Caco-2 (cell line): ENCODE measurements around the gene KRT79. TPM values are rescaled to one million over a fixed set of nuclear protein-coding genes. Genes with fewer than 3 reads are reported as not detected.

Experiments used
- BruUV-seq: library from RNA; stranded (reverse); fragments of 400-500 nt; replicated peaks from 2 replicates; lab custom pipeline; 2021; lab: Mats Ljungman, UMichigan
- CTCF ChIA-PET: fragments of 300-600 bp; sonication (Branson Sonifier 250); formaldehyde crosslinking; loops from one replicate; lab custom pipeline; 2022; ENCODE audit warnings: antibody characterized with exemption; lab: Charles Lee
- POLR2A ChIA-PET: fragments of 300-600 bp; sonication (Branson Sonifier 250); formaldehyde crosslinking; loops from one replicate; lab custom pipeline; 2022; ENCODE audit warnings: antibody characterized with exemption; lab: Charles Lee
- DNase-seq, 2 experiments: peaks; one replicate each; pipeline versions ENCODE4 v3.0.0 to v3.0.0-alpha.2; 2020 to 2022
- H3K27me3 ChIP-seq: replicated peaks from 2 replicates; pipeline ENCODE4 v1.6.0; 2011; ENCODE audit warnings: low read length; ENCODE audit not compliant: control insufficient read depth, insufficient read depth
- H3K36me3 ChIP-seq: 2 replicates; pipeline ENCODE4 v1.5.1; 2011; ENCODE audit warnings: low read length; ENCODE audit not compliant: control insufficient read depth, insufficient read depth
- H3K4me1 ChIP-seq: fragments of 250-450 bp; sonication (Bioruptor Pico); 2 replicates; pipeline ENCODE4 v1.5.1; 2020; ENCODE audit warnings: mild to moderate bottlenecking
- H3K4me3 ChIP-seq: 2 replicates; pipeline ENCODE4 v1.5.1; 2011; ENCODE audit warnings: low read depth, mild to moderate bottlenecking, control low read depth, low read length
- H3K9me3 ChIP-seq: fragments of 250-450 bp; sonication (Bioruptor Pico); 2 replicates; pipeline ENCODE4 v1.5.1; 2020; ENCODE audit warnings: mild to moderate bottlenecking, moderate library complexity
- H3K27ac Mint-ChIP-seq: one replicate; pipeline ENCODE4 v1.8.0; 2022; ENCODE audit warnings: mixed read lengths; ENCODE audit not compliant: unreplicated experiment
- H3K27me3 Mint-ChIP-seq: one replicate; pipeline ENCODE4 v1.8.0; 2022; ENCODE audit warnings: mixed read lengths; ENCODE audit not compliant: insufficient read depth, unreplicated experiment
- H3K36me3 Mint-ChIP-seq: one replicate; pipeline ENCODE4 v1.8.0; 2022; ENCODE audit warnings: mild to moderate bottlenecking, mixed read lengths; ENCODE audit not compliant: insufficient read depth, unreplicated experiment
- H3K4me1 Mint-ChIP-seq: one replicate; pipeline ENCODE4 v1.8.0; 2022; ENCODE audit warnings: low read depth, mixed read lengths; ENCODE audit not compliant: unreplicated experiment
- H3K4me3 Mint-ChIP-seq: one replicate; pipeline ENCODE4 v1.8.0; 2022; ENCODE audit warnings: mild to moderate bottlenecking, moderate library complexity, mixed read lengths; ENCODE audit not compliant: unreplicated experiment
- H3K9me3 Mint-ChIP-seq: one replicate; pipeline ENCODE4 v1.8.0; 2022; ENCODE audit warnings: mixed read lengths; ENCODE audit not compliant: unreplicated experiment
- intact Hi-C: fragments of 100-400 bp; cut with micrococcal nuclease; formaldehyde crosslinking; loops from one replicate; pipeline ENCODE4 v1.10.0; 2022; ENCODE audit not compliant: unreplicated experiment
- total RNA-seq: library from RNA; stranded (reverse); gene quantifications from 2 replicates; pipeline ENCODE4 v1.2.3, GENCODE V29; 2022
- TF ChIP-seq, protein P1 (sequence below), 2 experiments: fragments of 200-600 bp in 1 of 2; IDR thresholded peaks; 1 replicate in 1 of 2; 2 replicates in 1 of 2; pipeline versions ENCODE4 v1.5.1 to v1.8.0; 2011 to 2022; ENCODE audit warnings: antibody characterized with exemption in 1 of 2, control low read depth in 1 of 2, inconsistent platforms in 1 of 2, low read depth in 1 of 2, low read length in 1 of 2, mild to moderate bottlenecking in 1 of 2, moderate library complexity in 1 of 2; ENCODE audit not compliant: insufficient read depth in 1 of 2, severe bottlenecking in 1 of 2, unreplicated experiment in 1 of 2

The KRT79 gene
- total RNA-seq, 1 experiment from 2014 or later: not detected

DNA sequence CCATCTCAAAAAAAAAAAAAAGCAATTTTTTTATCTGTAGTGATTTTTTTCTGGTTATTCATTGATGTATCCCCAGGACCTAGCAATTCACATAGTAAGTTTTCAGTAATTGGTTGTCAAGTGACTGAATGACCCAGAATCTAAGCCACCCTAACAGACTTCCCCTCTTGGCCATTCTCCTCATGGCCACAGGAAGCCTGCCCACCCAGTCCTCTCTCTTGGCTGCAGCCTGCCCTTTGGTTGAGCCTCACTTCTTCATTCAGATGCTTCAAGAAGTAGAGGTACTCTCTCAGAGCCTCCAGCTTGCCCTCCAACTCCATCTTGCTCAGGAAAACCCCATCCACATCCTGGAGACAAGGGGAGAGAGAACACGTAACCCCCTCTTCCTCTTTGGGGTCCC, 11.8 kb upstream of the KRT79 start:
- no peaks in the 10 kb centered on the region for H3K36me3 Mint-ChIP-seq
- TF ChIP-seq, protein P1, sequence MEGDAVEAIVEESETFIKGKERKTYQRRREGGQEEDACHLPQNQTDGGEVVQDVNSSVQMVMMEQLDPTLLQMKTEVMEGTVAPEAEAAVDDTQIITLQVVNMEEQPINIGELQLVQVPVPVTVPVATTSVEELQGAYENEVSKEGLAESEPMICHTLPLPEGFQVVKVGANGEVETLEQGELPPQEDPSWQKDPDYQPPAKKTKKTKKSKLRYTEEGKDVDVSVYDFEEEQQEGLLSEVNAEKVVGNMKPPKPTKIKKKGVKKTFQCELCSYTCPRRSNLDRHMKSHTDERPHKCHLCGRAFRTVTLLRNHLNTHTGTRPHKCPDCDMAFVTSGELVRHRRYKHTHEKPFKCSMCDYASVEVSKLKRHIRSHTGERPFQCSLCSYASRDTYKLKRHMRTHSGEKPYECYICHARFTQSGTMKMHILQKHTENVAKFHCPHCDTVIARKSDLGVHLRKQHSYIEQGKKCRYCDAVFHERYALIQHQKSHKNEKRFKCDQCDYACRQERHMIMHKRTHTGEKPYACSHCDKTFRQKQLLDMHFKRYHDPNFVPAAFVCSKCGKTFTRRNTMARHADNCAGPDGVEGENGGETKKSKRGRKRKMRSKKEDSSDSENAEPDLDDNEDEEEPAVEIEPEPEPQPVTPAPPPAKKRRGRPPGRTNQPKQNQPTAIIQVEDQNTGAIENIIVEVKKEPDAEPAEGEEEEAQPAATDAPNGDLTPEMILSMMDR (IDR thresholded peaks at IDR 0.05; ENCODE audit: insufficient read depth in 1 of 2, low read depth in 1 of 2, low read length in 1 of 2, severe bottlenecking in 1 of 2, unreplicated experiment in 1 of 2): no peak

GRCh38 chr12:52844386-52844785, 10.3 kb upstream of the KRT79 start:
- Histone ChIP-seq H3K36me3 (no peaks in the 10 kb centered on the region), H3K4me3 (no peak overlapping the region), H3K27me3 (no peaks in the 10 kb centered on the region), H3K4me1 (no peaks in the 10 kb centered on the region), H3K9me3 (no peaks in the 10 kb centered on the region)
- Mint-ChIP-seq H3K27me3 (peaks cover 3% of the 10 kb centered on the region), H3K27ac (no peak overlapping the region), H3K36me3 (no peaks in the 10 kb centered on the region), H3K9me3 (peaks cover 9% of the 10 kb centered on the region), H3K4me1 (no peaks in the 10 kb centered on the region), H3K4me3 (no peak overlapping the region)
- TF ChIP-seq, protein P1 (IDR thresholded peaks at IDR 0.05; ENCODE audit: insufficient read depth in 1 of 2, low read depth in 1 of 2, low read length in 1 of 2, severe bottlenecking in 1 of 2, unreplicated experiment in 1 of 2): no peak
- no peak for DNase-seq
- ChIA-PET POLR2A (no interaction called here), CTCF (no interaction called here)
- BruUV-seq: no TSS peak
- intact Hi-C loops: no loop called here

More for the DNA sequence above, 11.8 kb upstream of the KRT79 start:
- CTCF ChIA-PET: no interaction called here
- H3K36me3 ChIP-seq: no peaks in the 10 kb centered on the region
- no peaks in the 10 kb centered on the region for H3K4me1 ChIP-seq
- POLR2A ChIA-PET: no interaction called here
- Mint-ChIP-seq H3K4me1 (no peaks in the 10 kb centered on the region), H3K9me3 (peaks cover 9% of the 10 kb centered on the region), H3K27ac (no peak overlapping the region), H3K27me3 (no peaks in the 10 kb centered on the region), H3K4me3 (no peak overlapping the region)
- DNase-seq: no peak
- no peak overlapping the region for H3K4me3 ChIP-seq
- BruUV-seq: no TSS peak
- no peaks in the 10 kb centered on the region for H3K9me3 ChIP-seq
- no peaks in the 10 kb centered on the region for H3K27me3 ChIP-seq
- intact Hi-C loops: no loop called here

GRCh38 chr12:52839436-52840105, 5.5 kb upstream of the KRT79 start:
- Mint-ChIP-seq H3K36me3 (no peaks in the 10 kb centered on the region), H3K4me3 (no peak overlapping the region), H3K9me3 (no peaks in the 10 kb centered on the region), H3K27me3 (peaks cover 5% of the 10 kb centered on the region), H3K4me1 (peaks cover 9% of the 10 kb centered on the region), H3K27ac (no peak overlapping the region)
- ChIA-PET CTCF (no interaction called here), POLR2A (no interaction called here)
- TF ChIP-seq, protein P1 (IDR thresholded peaks at IDR 0.05; ENCODE audit: insufficient read depth in 1 of 2, low read depth in 1 of 2, low read length in 1 of 2, severe bottlenecking in 1 of 2, unreplicated experiment in 1 of 2): no peak
- BruUV-seq: no TSS peak
- Histone ChIP-seq H3K4me1 (no peaks in the 10 kb centered on the region), H3K9me3 (no peaks in the 10 kb centered on the region), H3K4me3 (no peak overlapping the region), H3K36me3 (no peaks in the 10 kb centered on the region), H3K27me3 (no peaks in the 10 kb centered on the region)
- no peak for DNase-seq
- intact Hi-C loops: no loop called here
